Epithelial cell of prostate (primary cell): Measurements from ENCODE around the gene RERE.
A peak's percentile ranks its signal among the peaks of the same experiment; 100 is the strongest.
"Not testable (repeated sequence)": the region's sequence is repeated elsewhere in the genome, so short reads cannot be mapped to it uniquely, and the experiment has no call there.

Experiments
- DNase-seq: peaks from one replicate; pipeline ENCODE4 v3.0.0-alpha.2; 2011; ENCODE audit warnings: low read depth, low spot score
- H3K27ac ChIP-seq: fragments of 450-650 bp; 2 replicates; pipeline ENCODE4 v1.5.1; 2017; ENCODE audit warnings: mild to moderate bottlenecking

Gene RERE

DNA sequence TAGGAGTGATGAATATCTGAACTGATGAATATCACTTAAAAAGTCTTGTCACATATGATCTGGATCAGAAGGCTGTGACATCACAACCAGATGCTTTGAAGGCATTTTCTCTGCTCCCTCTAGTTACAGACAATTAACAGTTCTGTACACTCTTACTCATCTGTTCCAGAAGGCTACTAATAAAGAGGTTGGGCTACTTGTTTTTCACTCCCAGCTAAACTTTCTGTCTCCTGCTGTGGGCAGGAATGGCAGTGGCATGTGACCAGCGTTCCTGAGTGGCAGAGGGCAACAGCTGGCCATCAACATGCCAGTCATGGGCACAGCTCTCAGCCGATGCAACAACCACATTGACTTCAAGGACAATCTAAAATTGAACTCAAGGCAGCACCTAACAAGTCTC lies 432.9 kb downstream of the RERE start:
- no peak overlapping the region for H3K27ac ChIP-seq
- no peak for DNase-seq

GRCh38 chr1:8384088-8384487 lies 433.4 kb downstream of the RERE start:
- H3K27ac ChIP-seq, result no peak overlapping the region
- DNase-seq, result no peak

DNA sequence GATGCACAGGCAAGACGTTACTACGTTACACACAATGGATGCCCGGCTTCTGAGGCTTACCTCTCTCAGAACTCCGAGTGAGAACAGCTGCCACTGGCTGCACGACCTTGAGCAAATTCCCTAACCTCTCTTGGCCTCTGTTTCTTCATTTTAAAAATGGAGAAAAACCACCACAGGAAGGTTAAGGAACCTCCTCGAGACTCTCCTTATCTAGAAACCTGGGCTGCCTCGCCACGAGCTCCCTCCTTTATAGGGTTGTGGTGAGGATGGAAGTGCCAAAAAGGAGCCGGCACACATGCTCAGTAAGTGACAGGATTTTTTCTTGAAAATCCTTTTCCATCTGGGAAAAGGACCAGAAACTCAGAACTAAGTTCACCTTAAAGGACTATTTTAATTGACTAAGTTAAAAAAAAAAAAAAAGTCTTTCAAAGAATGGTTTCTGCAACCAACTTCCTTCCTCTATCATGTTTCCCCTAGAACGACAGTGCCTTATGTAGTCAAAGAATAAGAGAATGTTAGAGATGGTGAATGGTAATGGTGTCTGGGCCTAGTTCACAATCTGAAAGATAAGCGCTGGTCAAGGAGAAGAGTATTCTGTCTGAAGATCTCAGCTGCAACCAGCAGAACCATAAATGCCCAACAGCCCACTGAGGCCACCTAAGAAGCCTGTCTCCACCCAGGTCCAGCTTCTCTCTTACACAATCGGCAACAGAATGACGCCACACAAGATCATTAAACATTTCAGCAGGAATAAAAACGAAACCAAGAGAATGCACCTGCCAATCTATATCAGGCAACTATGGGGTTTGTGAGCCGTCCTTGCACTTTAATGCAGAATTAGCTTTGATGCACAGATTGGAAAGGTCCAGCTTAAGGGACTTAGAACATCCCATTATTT lies 434.6 kb downstream of the RERE start:
- no peak overlapping the region for H3K27ac ChIP-seq
- DNase-seq, result no peak

DNA sequence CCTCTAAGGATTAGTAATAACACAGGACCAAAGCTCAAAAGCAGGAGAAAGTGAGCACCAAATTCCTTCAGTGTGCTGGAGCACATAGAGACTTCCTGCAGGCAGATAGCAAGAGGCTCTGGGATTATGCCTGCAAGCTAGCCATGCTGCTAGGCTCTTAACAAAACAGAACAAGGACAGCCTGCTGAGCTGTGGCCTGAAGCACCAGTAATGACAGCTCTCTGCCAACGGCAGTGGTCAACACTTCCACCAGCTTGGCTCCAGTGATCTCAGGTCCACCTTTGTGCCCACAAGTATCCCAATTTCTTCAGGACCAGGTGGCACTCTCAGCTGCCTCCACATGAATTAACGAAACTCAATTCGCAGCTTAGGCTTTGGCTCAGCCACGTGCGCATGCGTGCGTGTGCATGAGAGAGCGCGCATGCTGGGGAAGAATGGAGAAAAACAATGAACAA lies 435.4 kb downstream of the RERE start:
- DNase-seq, result no peak

DNA sequence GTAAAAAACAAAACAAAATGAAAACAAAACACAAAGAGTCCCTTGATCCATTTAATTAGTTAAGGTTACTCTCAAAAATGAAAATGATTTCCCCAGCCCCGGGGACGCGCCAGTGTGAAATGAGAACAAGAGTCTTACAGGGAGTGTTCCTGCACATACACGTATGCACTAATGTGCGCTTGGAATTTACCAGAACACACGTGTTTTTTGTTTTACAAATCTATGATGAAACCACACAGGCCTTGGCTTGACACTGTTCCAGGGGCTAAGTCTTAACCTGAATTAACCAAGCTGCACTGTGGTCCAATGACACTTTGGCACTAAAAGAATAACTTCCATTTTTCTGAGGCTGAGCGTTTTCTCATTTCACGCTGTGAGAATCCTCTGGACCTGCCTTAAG lies 435.8 kb downstream of the RERE start:
- peak; percentile 36 for DNase-seq
- peak overlapping the region; percentile 17 for H3K27ac ChIP-seq

More for the DNA sequence above, 435.4 kb downstream of the RERE start:
- H3K27ac ChIP-seq, result peak overlapping the region; percentile 17

DNA sequence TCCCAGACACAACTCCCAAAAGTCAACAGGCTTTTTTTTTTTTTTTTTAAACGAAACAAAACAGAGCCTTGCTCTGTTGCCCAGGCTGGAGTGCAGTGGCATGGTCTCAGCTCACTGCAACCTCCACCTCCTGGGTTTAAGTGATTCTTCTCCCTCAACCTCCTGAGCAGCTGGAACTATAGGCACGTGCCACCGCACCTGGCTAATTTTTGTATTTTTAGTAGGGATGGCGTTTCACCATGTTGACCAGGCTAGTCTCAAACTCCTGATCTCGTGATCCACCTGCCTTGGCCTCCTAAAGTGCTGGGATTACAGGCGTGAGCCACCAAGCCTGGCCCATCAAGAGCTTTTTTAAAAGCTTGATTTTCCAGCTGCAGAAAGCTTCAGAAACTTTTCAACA lies 437.1 kb downstream of the RERE start:
- not testable (repeated sequence) for DNase-seq, H3K27ac ChIP-seq

- no peak for DNase-seq
- no peak overlapping the region for H3K27ac ChIP-seq
Measured at GRCh38 chr1:8379513-8380186, 437.8 kb downstream of the RERE start.

DNA sequence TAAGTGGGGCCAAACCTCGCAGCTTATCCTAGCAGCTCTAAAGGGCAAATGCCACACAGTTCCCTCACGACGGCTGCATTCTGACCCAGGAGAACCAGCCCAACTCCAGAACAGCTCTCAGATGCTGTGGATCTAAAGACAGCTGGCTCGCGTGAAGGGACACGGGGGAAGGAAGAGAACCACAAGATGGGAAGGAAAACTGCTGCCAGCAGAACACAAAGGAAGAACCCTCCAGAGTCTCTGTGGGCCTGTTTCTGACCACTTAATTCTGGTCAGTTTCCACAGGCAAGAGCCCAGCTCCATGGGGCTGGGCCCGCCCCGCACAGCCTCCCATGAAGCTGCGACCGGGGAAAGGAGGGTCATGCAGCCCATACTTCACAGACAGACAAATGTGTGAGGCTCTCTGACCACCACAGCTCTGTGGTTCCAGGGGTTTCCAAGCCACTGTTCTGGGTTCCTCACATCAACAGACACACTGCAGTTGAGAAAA lies 438.4 kb downstream of the RERE start:
- H3K27ac ChIP-seq, result no peak overlapping the region

GRCh38 chr1:8378178-8378577 lies 439.3 kb downstream of the RERE start:
- DNase-seq, result no peak
- H3K27ac ChIP-seq, result no peak overlapping the region

More for the DNA sequence above, 438.4 kb downstream of the RERE start:
- no peak for DNase-seq

- H3K27ac ChIP-seq, result no peak overlapping the region
- no peak for DNase-seq
Measured at GRCh38 chr1:8377271-8377981, 440.0 kb downstream of the RERE start.

- DNase-seq, result no peak
- H3K27ac ChIP-seq, result no peak overlapping the region
Measured at GRCh38 chr1:8376358-8376840, 441.0 kb downstream of the RERE start.

DNA sequence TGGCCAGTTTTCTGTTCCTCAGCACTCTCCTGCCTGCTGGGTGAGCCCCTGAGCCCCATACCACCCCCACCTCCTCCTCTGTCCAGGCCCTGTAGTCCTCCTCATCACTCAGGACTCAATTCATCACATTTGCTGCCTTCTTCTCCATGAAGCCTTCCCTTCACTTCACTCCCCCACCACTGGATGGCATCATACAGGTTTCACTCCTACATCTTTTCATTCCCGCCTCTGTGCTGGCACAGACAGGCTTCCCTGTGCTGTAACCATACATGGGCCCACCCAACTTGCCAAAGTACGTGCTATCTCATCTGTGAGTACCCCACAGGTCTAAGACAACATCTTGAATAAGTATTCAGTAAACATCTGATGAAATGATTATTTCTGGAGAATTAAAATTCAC lies 442.6 kb downstream of the RERE start:
- no peak overlapping the region for H3K27ac ChIP-seq

GRCh38 chr1:8374356-8374755 lies 443.1 kb downstream of the RERE start:
- peak overlapping the region; percentile 22 for H3K27ac ChIP-seq
- DNase-seq, result no peak

More for the DNA sequence above, 442.6 kb downstream of the RERE start:
- DNase-seq, result no peak

DNA sequence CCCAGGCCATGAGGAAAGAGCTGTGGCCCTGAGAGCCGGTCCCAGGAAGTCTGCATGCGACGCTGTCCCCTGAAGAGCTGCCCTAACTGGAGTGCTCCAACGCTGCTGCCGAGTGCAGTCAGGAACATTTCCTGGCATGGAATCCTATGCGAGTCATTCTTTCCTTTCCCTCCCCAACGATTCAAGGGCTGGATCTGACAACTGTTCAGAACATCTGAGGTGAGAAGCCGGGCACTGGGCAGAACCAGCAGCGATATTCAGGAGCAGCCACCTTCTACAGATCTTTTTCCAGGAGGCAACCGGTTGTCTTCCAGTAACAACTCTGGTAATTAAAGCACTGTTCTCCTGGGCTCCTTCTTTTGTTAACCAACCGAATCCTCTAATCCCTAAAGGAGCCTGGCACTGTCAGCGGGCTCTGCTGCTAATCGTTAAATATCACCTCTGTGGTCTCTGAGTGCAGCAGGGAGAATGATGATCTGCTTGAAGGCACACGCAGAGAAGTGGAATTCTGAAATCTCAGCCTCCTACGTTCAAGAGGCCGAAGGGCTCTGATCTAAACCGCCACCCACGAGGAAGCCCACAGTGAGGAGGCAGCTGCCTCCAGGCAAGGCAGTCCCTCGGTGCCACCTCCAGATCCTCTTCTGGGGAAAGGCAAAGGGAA lies 443.7 kb downstream of the RERE start:
- H3K27ac ChIP-seq, result peak overlapping the region; percentile 22
- no peak for DNase-seq

DNA sequence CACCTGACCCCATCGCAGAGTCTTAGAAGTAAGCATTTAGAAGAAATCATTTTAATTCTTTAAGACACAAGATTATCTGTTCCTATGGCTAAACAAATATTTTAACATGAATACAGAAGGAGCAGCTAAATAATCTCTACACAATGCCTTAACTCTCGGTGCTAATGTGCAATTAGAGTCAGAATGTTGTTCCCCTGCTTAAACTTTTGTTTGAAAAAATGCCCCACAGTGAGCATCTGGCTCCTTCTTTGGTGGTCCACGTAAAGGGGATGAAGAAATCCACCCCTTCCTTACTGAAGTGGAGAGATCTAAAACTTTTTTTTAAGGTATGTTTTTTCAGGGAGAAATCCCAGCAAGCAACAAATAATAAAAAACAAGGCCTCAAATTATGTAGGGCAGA lies 444.3 kb downstream of the RERE start:
- H3K27ac ChIP-seq, result peak overlapping the region; percentile 22
- no peak for DNase-seq

- H3K27ac ChIP-seq, result no peak overlapping the region
Measured at GRCh38 chr1:8371372-8371991, 446.0 kb downstream of the RERE start.

DNA sequence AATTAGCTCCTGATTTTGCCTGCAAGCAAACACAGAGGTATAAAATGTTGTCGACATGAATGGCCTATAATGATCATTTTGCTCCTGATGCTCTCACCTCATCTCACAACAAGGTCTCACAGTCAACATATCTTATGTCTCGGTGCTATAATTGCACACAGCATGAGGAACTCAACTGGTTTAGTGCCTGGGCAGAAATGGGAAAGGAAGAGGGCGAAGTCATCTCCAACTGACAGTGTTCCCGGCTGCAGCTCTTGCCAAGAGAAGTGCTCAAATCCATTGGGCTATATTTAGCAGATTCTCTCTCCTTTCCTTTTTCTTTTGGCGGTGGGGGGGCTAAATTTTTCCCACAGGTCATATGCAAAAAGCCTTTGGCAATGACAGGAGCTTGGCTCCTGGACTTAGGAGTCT lies 446.5 kb downstream of the RERE start:
- DNase-seq, result no peak
- no peak overlapping the region for H3K27ac ChIP-seq

More at GRCh38 chr1:8371372-8371991, 446.0 kb downstream of the RERE start:
- no peak for DNase-seq

GRCh38 chr1:8370046-8370881 lies 447.2 kb downstream of the RERE start:
- no peak for DNase-seq
- H3K27ac ChIP-seq, result no peak overlapping the region
